Aorta (tissue), 5 donors: ENCODE results near the gene OVOL3. TPM values are rescaled to one million over a fixed set of nuclear protein-coding genes. Genes with fewer than 3 reads are reported as not detected.

Source experiments
- ATAC-seq: fragments of 200-7000 bp; cut with Tn5 transposase; one replicate; pipeline ENCODE4 v1.9.1; 2022; ENCODE audit warnings: moderate library complexity; ENCODE audit not compliant: low FRiP score
- DNase-seq, 2 donors: peaks; one replicate each; pipeline ENCODE4 v3.0.0-alpha.2; 2020
- H3K27ac ChIP-seq, 2 donors: one replicate each; pipeline ENCODE4 v1.5.1; 2013; ENCODE audit warnings: low read length in 2 of 2, mild to moderate bottlenecking in 2 of 2, moderate library complexity in 2 of 2, control low read depth in 1 of 2, inconsistent platforms in 1 of 2, low read depth in 1 of 2
- H3K27me3 ChIP-seq, 2 donors: one replicate each; pipeline ENCODE4 v1.6.1; 2013; ENCODE audit warnings: control low read depth in 1 of 2, low read length in 1 of 2, mild to moderate bottlenecking in 1 of 2, moderate library complexity in 1 of 2; ENCODE audit not compliant: insufficient read depth in 2 of 2, control insufficient read depth in 1 of 2
- H3K36me3 ChIP-seq, 2 donors: one replicate each; pipeline ENCODE4 v1.6.1; 2013; ENCODE audit warnings: control low read depth in 1 of 2, low read length in 1 of 2, mild to moderate bottlenecking in 1 of 2; ENCODE audit not compliant: insufficient read depth in 2 of 2, control insufficient read depth in 1 of 2
- H3K4me1 ChIP-seq, 2 donors: one replicate each; pipeline ENCODE4 v1.6.1; 2013; ENCODE audit warnings: low read length in 2 of 2, control low read depth in 1 of 2, mild to moderate bottlenecking in 1 of 2, moderate library complexity in 1 of 2; ENCODE audit not compliant: insufficient read depth in 2 of 2, control insufficient read depth in 1 of 2
- H3K4me3 ChIP-seq, 2 donors: one replicate each; pipeline ENCODE4 v1.5.1; 2013; ENCODE audit warnings: low read length in 2 of 2, control low read depth in 1 of 2, mild to moderate bottlenecking in 1 of 2
- H3K9me3 ChIP-seq: one replicate; pipeline ENCODE4 v1.6.1; 2013; ENCODE audit warnings: mild to moderate bottlenecking, low read length; ENCODE audit not compliant: control insufficient read depth
- whole genome bisulfite sequencing, 2 donors: extraction: QIAGEN DNeasy Blood & Tissue Kit; methylation state at CpG; one replicate each; pipeline ENCODE4 v1.1.7; 2013; 5-methylcytosine and 5-hydroxymethylcytosine counted together
- intact Hi-C, 2 donors: fragments of 100-400 bp; cut with DNase I; formaldehyde crosslinking; loops; one replicate each; pipeline versions ENCODE4 v1.14.2 to v1.15.0; 2022
- polyA plus RNA-seq, 2 donors: library from polyadenylated mRNA; stranded (reverse); fragments of 200-250 nt; gene quantifications; one replicate each; pipeline ENCODE4 v1.2.3, GENCODE V29; 2013
- total RNA-seq, 2 donors: library from RNA; stranded (reverse); fragmentation: NEBNext Ultra II Directional; extraction: Animal tissue kit (Norgen Biotek cat#: 25700); gene quantifications; one replicate each; pipeline ENCODE4 v1.2.1, GENCODE V29; 2021
- donor health status: healthy with polysubstance abuse.
- donor health status: Bipolar disorder and iron deficiency.
- donor health status: DM: no; HTN: no; CAD: no.
- donor health status: DM: no; HTN: no; CAD: no.
- donor health status: DM: yes; HTN: yes; CAD: no.

The OVOL3 gene
- total and polyA plus RNA-seq, 4 donors: not detected

DNA sequence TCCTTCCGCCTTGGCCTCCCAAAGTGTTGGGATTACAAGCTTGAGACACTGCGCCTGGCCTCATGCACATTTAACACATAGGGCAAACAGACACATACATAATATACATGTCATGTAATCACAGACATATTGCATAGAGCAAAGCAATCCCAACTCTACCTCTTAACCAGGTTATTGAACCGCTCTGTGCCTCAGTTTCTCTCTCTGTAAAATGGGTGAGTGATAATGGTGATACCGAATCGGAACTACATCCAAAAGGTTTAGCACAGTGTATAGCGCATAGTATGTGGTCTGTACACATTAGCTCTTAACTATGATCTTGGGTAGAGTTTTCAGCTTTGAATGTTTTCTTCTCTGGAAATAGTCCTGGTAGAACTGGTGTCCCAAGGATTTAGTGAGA lies 33.7 kb downstream of the OVOL3 start:
- Histone ChIP-seq H3K4me1 (no peaks in the 10 kb centered on the region), H3K4me3 (no peak overlapping the region), H3K36me3 (peaks cover 4 to 18% of the 10 kb centered on the region in 2 donors), H3K9me3 (no peaks in the 10 kb centered on the region), H3K27me3 (no peaks in the 10 kb centered on the region), H3K27ac (no peak overlapping the region)
- DNase-seq (no peak), ATAC-seq (no peak)
- 97% methylated on average over 6 of the region's 6 CpGs for WGBS, 2 donors
- intact Hi-C loops: loop anchor here in 1 of 2 donors (10.0 kb wide), 1 partner anchor 400 kb away; the partner anchor contains the start of genes IGFLR1, LIN37, PSENEN and U2AF1L4

- peaks cover 4 to 9% of the 10 kb centered on the region in 2 donors for H3K36me3 ChIP-seq
- intact Hi-C loops: loop anchor here in 1 of 2 donors (10.0 kb wide), 1 partner anchor 405 kb away; the partner anchor contains the start of genes IGFLR1, LIN37, PSENEN and U2AF1L4
- no peak for ATAC-seq
These were observed 38.9 kb downstream of the OVOL3 start for GRCh38 chr19:36149673-36150406.

DNA sequence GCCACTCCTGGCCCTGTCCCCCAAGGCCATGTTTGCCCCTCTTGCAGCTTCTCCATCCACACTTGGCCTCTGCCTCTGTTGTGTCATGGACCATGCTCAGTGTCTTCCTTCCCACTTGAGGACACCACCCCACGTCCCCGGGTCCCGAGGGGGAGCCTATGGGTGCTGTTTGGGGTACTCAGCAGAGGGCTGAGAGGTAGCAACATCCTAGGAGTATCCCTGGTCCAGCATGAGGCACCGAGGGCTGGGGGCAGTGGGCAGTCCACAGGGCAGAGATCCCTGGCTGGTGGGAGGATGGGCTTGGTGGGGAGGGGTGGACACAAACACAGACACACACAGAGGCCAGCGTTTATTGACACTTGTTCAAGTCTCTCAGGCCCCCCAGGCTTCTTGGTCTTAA lies 39.6 kb downstream of the OVOL3 start:
- H3K36me3 ChIP-seq: peaks cover 4 to 8% of the 10 kb centered on the region in 2 donors
- intact Hi-C loops: no loop called here
- ATAC-seq (no peak), DNase-seq (peak in 1 of 2 donors; percentile 24)
- H3K27ac ChIP-seq: peak overlapping the region in 1 of 2 donors; percentile 49
- H3K4me3 ChIP-seq: no peak overlapping the region
- H3K27me3 ChIP-seq: no peaks in the 10 kb centered on the region
- H3K9me3 ChIP-seq: no peaks in the 10 kb centered on the region
- 51 to 54% methylated on average over 5 of the region's 5 CpGs for WGBS, 2 donors
- no peaks in the 10 kb centered on the region for H3K4me1 ChIP-seq

More at GRCh38 chr19:36149673-36150406, 38.9 kb downstream of the OVOL3 start:
- peak in 1 of 2 donors; percentile 48 for DNase-seq
- Histone ChIP-seq H3K4me1 (no peaks in the 10 kb centered on the region), H3K4me3 (no peak overlapping the region), H3K27ac (no peak overlapping the region), H3K9me3 (no peaks in the 10 kb centered on the region), H3K27me3 (no peaks in the 10 kb centered on the region)
- WGBS, 2 donors: 65% methylated on average over 13 of the region's 13 CpGs

- peak; percentile 83 for ATAC-seq
- intact Hi-C loops: loop anchor here in 1 of 2 donors (1.0 to 2.0 kb wide), 2 partner anchors 11 to 23 kb away; partner anchors contain the start of gene CAPNS1
These were observed 40.4 kb downstream of the OVOL3 start for GRCh38 chr19:36151144-36152018.

DNA sequence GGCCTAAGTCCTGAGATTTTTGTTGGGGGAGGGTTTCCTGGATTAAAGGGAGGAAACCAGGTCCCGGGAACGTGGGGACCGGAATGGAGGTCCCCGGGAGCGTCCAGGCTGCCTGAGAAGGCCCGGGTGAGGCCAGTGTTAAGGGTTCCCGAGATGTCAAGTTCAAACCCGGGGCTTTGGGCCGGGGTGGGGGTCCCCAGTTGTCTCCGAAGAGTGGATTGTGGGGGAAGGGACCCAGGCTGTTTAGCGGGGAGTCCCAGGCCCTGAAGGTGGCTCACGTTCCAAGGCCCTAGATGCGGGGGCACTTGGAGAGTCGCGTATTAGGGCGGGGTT lies 41.0 kb downstream of the OVOL3 start:
- 0 to 7% methylated on average over 16 of the region's 16 CpGs for WGBS, 2 donors

More at GRCh38 chr19:36151144-36152018, 40.4 kb downstream of the OVOL3 start:
- 10 to 12% methylated on average over 47 of the region's 47 CpGs for WGBS, 2 donors
- Histone ChIP-seq H3K4me3 (peak overlapping the region; percentile 57 to 72), H3K9me3 (no peaks in the 10 kb centered on the region), H3K27me3 (no peaks in the 10 kb centered on the region), H3K27ac (peak overlapping the region; percentile 78 to 92), H3K36me3 (peaks cover 0 to 2% of the 10 kb centered on the region in 2 donors), H3K4me1 (no peaks in the 10 kb centered on the region)
- peak; percentile 74 to 89 for DNase-seq

GRCh38 chr19:36152352-36153091 lies 41.6 kb downstream of the OVOL3 start, which contains the start of gene COX7A1:
TSS of gene COX7A1 (minus strand) at chr19:36152447. CDS start at chr19:36152407, 40 bp downstream.
- 2 to 7% methylated on average over 35 to 40 of the region's 40 CpGs for WGBS, 2 donors
- Histone ChIP-seq H3K4me3 (peak within 1 kb of the TSS; percentile 57 to 72), H3K27ac (peak within 1 kb of the TSS; percentile 92), H3K27me3 (no peaks in the 10 kb centered on the region), H3K36me3 (no peaks in the 10 kb centered on the region), H3K9me3 (no peaks in the 10 kb centered on the region), H3K4me1 (no peaks in the 10 kb centered on the region)
- ATAC-seq (peak; percentile 95), DNase-seq (peak; percentile 80 to 91)
- intact Hi-C loops: loop anchor here in 1 of 2 donors (2.0 kb wide), 1 partner anchor 24 kb away; no protein-coding TSS in a partner anchor

More for the DNA sequence above, 41.0 kb downstream of the OVOL3 start:
- DNase-seq (no peak), ATAC-seq (no peak)
- Histone ChIP-seq H3K27ac (peak overlapping the region; percentile 78 to 92), H3K4me1 (no peaks in the 10 kb centered on the region), H3K36me3 (no peaks in the 10 kb centered on the region), H3K9me3 (no peaks in the 10 kb centered on the region), H3K4me3 (peak overlapping the region; percentile 57 to 72), H3K27me3 (no peaks in the 10 kb centered on the region)
- intact Hi-C loops: loop anchor here in 1 of 2 donors (2.0 kb wide), 1 partner anchor 23 kb away; no protein-coding TSS in a partner anchor

GRCh38 chr19:36153126-36153525 lies 42.2 kb downstream of the OVOL3 start:
- 61 to 66% methylated on average over 10 of the region's 10 CpGs for WGBS, 2 donors
- H3K27me3 ChIP-seq: no peaks in the 10 kb centered on the region
- ATAC-seq (no peak), DNase-seq (peak in 1 of 2 donors; percentile 26)
- H3K36me3 ChIP-seq: no peaks in the 10 kb centered on the region
- intact Hi-C loops: loop anchor here in 1 of 2 donors (2.0 kb wide), 1 partner anchor 24 kb away; no protein-coding TSS in a partner anchor
- H3K4me1 ChIP-seq: no peaks in the 10 kb centered on the region
- no peaks in the 10 kb centered on the region for H3K9me3 ChIP-seq
- peak overlapping the region; percentile 82 to 92 for H3K27ac ChIP-seq
- peak overlapping the region in 1 of 2 donors; percentile 57 for H3K4me3 ChIP-seq
